Measurements from ENCODE around the gene HEMGN. TPM values are rescaled to one million over a fixed set of nuclear protein-coding genes. Genes with fewer than 3 reads are reported as not detected.

Gene HEMGN
- total RNA-seq, 1 experiment from 2014 or later, result 0.11 TPM

- CTCF ChIA-PET, result interaction anchor here (3.3 kb wide), 1 partner anchor 10 kb away, joined by 12 read pairs; no protein-coding TSS in a partner anchor
- H3K4me3 Mint-ChIP-seq, result no peak overlapping the region
- ATAC-seq, result no peak
- H3K36me3 Mint-ChIP-seq, result peaks cover 3% of the 10 kb centered on the region; the same call in 1 of the 2 replicates
- TF ChIP-seq SMAD3 (CRISPR knock-in tag; IDR thresholded peaks at IDR 0.05; ENCODE audit: borderline replicate concordance) (no peak), PRRX2 (CRISPR knock-in tag; IDR thresholded peaks at IDR 0.05) (no peak), NFE2L1 (CRISPR knock-in tag; IDR thresholded peaks at IDR 0.05) (no peak), EMX1 (CRISPR knock-in tag; IDR thresholded peaks at IDR 0.05) (no peak), ZNF121 (CRISPR knock-in tag; IDR thresholded peaks at IDR 0.05) (no peak), CBFB (CRISPR knock-in tag; IDR thresholded peaks at IDR 0.05; ENCODE audit: low read depth) (no peak), OVOL2 (CRISPR knock-in tag; IDR thresholded peaks at IDR 0.05; ENCODE audit: borderline replicate concordance) (no peak), RORB (CRISPR knock-in tag; IDR thresholded peaks at IDR 0.05) (no peak), ZNF138 (CRISPR knock-in tag; conservative IDR thresholded peaks at IDR 0.05) (no peak), JUN (CRISPR knock-in tag; IDR thresholded peaks at IDR 0.05) (no peak), CREB1 (CRISPR knock-in tag; IDR thresholded peaks at IDR 0.05) (no peak), RELA (CRISPR knock-in tag; IDR thresholded peaks at IDR 0.05; ENCODE audit: borderline replicate concordance) (no peak), ZNF671 (CRISPR knock-in tag; IDR thresholded peaks at IDR 0.05) (no peak)
- TF ChIP-seq, protein P1, sequence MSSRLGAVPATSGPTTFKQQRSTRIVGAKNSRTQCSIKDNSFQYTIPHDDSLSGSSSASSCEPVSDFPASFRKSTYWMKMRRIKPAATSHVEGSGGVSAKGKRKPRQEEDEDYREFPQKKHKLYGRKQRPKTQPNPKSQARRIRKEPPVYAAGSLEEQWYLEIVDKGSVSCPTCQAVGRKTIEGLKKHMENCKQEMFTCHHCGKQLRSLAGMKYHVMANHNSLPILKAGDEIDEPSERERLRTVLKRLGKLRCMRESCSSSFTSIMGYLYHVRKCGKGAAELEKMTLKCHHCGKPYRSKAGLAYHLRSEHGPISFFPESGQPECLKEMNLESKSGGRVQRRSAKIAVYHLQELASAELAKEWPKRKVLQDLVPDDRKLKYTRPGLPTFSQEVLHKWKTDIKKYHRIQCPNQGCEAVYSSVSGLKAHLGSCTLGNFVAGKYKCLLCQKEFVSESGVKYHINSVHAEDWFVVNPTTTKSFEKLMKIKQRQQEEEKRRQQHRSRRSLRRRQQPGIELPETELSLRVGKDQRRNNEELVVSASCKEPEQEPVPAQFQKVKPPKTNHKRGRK (CRISPR knock-in tag; IDR thresholded peaks at IDR 0.05; ENCODE audit: borderline replicate concordance), result no peak
- TF ChIP-seq, protein P2, sequence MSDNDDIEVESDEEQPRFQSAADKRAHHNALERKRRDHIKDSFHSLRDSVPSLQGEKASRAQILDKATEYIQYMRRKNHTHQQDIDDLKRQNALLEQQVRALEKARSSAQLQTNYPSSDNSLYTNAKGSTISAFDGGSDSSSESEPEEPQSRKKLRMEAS (CRISPR knock-in tag; IDR thresholded peaks at IDR 0.05), result no peak
- H3K27me3 Mint-ChIP-seq (ENCODE audit: low read depth), result no peaks in the 10 kb centered on the region
- no peak for DNase-seq (ENCODE audit: low spot score)
- no peak overlapping the region for H3K27ac Mint-ChIP-seq
- POLR2A ChIA-PET, result no interaction called here
- 0 out of 2 replicates have a peak, but pooled peaks cover 3% of the 10 kb centered on the region for H3K4me1 Mint-ChIP-seq
- no peaks in the 10 kb centered on the region for H3K9me3 Mint-ChIP-seq
Measured at GRCh38 chr9:97905228-97905627, 32.7 kb downstream of the HEMGN start.

- ATAC-seq, result no peak
- CTCF ChIA-PET, result interaction anchor here (0.8 to 3.3 kb wide), 2 partner anchors 9 to 15 kb away, joined by 3 to 12 read pairs; no protein-coding TSS in a partner anchor
- TF ChIP-seq, protein P3, sequence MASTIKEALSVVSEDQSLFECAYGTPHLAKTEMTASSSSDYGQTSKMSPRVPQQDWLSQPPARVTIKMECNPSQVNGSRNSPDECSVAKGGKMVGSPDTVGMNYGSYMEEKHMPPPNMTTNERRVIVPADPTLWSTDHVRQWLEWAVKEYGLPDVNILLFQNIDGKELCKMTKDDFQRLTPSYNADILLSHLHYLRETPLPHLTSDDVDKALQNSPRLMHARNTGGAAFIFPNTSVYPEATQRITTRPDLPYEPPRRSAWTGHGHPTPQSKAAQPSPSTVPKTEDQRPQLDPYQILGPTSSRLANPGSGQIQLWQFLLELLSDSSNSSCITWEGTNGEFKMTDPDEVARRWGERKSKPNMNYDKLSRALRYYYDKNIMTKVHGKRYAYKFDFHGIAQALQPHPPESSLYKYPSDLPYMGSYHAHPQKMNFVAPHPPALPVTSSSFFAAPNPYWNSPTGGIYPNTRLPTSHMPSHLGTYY (CRISPR knock-in tag; IDR thresholded peaks at IDR 0.05), result no peak
- no peak for TF ChIP-seq HMGXB4 (CRISPR knock-in tag; IDR thresholded peaks at IDR 0.05)
- no peak for TF ChIP-seq PRRX2 (CRISPR knock-in tag; IDR thresholded peaks at IDR 0.05)
- no peak for TF ChIP-seq FOXP1 (CRISPR knock-in tag; IDR thresholded peaks at IDR 0.05; ENCODE audit: borderline replicate concordance)
- TF ChIP-seq ESRRA (CRISPR knock-in tag; IDR thresholded peaks at IDR 0.05; ENCODE audit: borderline replicate concordance), result no peak
- TF ChIP-seq NR2C2 (CRISPR knock-in tag; IDR thresholded peaks at IDR 0.05), result no peak
- TF ChIP-seq ZNF138 (CRISPR knock-in tag; conservative IDR thresholded peaks at IDR 0.05), result no peak
- TF ChIP-seq ZMAT4 (CRISPR knock-in tag; IDR thresholded peaks at IDR 0.05), result no peak
- TF ChIP-seq NFYB (CRISPR knock-in tag; conservative IDR thresholded peaks at IDR 0.05; ENCODE audit: low read depth), result no peak
- no peak for TF ChIP-seq ZNF416 (CRISPR knock-in tag; IDR thresholded peaks at IDR 0.05)
- no peak overlapping the region for H3K27ac Mint-ChIP-seq
- peaks cover 3% of the 10 kb centered on the region; the same call in 1 of the 2 replicates for H3K36me3 Mint-ChIP-seq
- POLR2A ChIA-PET, result no interaction called here
- H3K4me1 Mint-ChIP-seq, result 0 out of 2 replicates have a peak, but pooled peaks cover 3% of the 10 kb centered on the region
- no peak for DNase-seq (ENCODE audit: low spot score)
- H3K27me3 Mint-ChIP-seq (ENCODE audit: low read depth), result no peaks in the 10 kb centered on the region
- H3K9me3 Mint-ChIP-seq, result no peaks in the 10 kb centered on the region
- H3K4me3 Mint-ChIP-seq, result no peak overlapping the region
Measured at GRCh38 chr9:97904725-97905124, 33.2 kb downstream of the HEMGN start.
